Spleen (tissue), 7 donors: ENCODE results near the gene TUBB6.

ENCODE experiments used
- CTCF ChIP-seq, 11 experiments: fragments of 200-600 bp in 7 of 11; fragments of 450-650 bp in 4 of 11; sonication (generic) in 4 of 11; IDR thresholded peaks in 8 of 11; conservative IDR thresholded peaks in 3 of 11; 1 replicate in 7 of 11; 2 replicates in 4 of 11; pipeline versions ENCODE4 v1.4.0 to v1.8.0; 2016 to 2021; ENCODE audit warnings: antibody characterized with exemption in 11 of 11, inconsistent platforms in 4 of 11, mild to moderate bottlenecking in 1 of 11
- POLR2A ChIP-seq, 3 donors: fragments of 450-650 bp; IDR thresholded peaks; one replicate each; pipeline ENCODE4 v1.5.1; 2017; ENCODE audit warnings: antibody characterized with exemption in 3 of 3, mild to moderate bottlenecking in 1 of 3
- donor health status: DM: no; HTN: no; CAD: no; lungs with moderate emphysema.
- donor health status: DM: no; HTN: no; CAD: no.
- donor health status: DM: no; HTN: no; CAD: no.

- TF ChIP-seq CTCF (IDR thresholded peaks at IDR 0.05 in 8 of 11, conservative IDR thresholded peaks at IDR 0.05 in 3 of 11) (no peak), POLR2A (IDR thresholded peaks at IDR 0.05) (no peak)
Observed at GRCh38 chr18:12325726-12326245, 17.7 kb downstream of the TUBB6 start.
